ELR (cell line): ENCODE data around the gene DLG2.

Experiments used
- DNase-seq: peaks from one replicate; pipeline ENCODE4 v3.0.0-alpha.2; 2015; ENCODE audit warnings: low read depth

Gene DLG2

DNA sequence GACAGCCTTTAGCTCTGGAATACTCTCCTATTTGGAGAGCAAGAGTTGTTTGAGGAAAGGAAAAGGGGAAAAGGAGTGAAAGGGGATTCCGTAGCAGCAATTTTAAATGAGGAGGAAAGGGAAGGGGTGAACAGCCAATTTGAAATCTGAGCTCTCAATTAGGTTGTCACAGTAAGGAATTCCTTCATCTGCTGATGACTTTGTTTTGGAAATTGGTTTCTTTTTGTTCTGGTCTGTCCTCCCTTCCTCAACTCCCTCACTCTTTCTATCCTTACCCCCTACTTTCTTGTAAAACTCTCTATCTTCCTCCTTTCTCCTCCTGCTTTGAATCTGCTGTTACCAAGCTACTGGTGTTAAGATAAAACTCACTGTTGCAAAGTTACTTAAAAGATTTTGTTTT is 1155.6 kb downstream of the DLG2 start:
- DNase-seq: no peak

DNA sequence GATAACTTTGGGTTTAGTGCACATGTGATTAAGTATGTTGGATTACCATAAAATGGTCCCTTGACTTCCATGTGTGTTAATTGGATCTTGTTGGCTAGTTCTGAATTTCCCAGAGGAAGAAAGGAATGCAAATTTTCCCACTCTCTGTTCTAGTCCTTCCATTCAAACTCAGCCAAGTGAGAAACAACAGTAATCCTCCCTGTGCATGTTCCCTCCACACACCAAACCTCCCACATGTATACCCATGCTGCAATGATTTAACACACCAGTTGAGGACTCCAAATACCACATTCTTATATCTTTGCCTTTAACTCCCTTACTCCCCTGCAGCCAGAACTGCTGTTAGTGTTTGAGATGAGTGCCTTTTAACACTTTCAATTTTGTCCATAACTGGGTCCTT is 1158.9 kb downstream of the DLG2 start:
- no peak for DNase-seq

- DNase-seq: no peak
Measured at GRCh38 chr11:84465040-84465439, 1162.1 kb downstream of the DLG2 start.

DNA sequence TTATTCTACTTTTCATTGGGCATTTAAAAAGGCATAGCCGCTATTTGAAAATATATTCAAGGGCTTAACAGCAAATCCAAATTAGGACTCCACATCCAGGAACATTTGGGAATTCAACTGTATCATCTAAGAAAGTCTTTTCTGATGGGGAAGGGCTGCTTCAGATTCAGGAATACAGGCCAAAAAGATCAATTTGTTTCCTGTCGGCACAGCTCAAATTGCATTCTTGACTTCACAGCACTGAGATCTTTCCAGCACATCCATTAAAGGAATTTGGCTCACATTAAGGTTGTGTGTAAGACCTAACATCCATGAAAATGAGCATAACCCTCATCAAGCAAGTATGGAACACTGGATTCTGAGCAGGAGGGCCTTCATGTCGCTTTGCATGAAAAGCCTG is 1171.5 kb downstream of the DLG2 start:
- no peak for DNase-seq

DNA sequence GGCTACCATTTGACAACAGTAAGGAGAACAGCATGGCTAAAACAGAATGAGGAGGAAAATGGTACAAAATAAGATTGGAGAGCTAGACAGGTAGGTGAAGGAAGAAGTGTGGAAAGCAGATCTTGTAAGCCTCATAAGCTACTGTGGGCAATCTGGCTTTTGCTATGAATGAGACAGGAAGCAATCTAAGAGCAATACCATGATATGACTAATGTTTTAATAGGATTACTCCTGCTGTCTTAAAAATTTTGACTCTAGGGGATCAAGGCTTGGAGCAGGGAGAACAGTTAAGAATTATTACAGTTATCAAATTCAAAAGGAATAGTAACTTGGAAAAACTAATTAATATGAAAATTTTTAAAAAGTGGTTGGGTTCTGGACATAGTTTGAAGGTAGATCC is 1174.9 kb downstream of the DLG2 start:
- DNase-seq: no peak

GRCh38 chr11:84438565-84438964 is 1188.6 kb downstream of the DLG2 start:
- no peak for DNase-seq

DNA sequence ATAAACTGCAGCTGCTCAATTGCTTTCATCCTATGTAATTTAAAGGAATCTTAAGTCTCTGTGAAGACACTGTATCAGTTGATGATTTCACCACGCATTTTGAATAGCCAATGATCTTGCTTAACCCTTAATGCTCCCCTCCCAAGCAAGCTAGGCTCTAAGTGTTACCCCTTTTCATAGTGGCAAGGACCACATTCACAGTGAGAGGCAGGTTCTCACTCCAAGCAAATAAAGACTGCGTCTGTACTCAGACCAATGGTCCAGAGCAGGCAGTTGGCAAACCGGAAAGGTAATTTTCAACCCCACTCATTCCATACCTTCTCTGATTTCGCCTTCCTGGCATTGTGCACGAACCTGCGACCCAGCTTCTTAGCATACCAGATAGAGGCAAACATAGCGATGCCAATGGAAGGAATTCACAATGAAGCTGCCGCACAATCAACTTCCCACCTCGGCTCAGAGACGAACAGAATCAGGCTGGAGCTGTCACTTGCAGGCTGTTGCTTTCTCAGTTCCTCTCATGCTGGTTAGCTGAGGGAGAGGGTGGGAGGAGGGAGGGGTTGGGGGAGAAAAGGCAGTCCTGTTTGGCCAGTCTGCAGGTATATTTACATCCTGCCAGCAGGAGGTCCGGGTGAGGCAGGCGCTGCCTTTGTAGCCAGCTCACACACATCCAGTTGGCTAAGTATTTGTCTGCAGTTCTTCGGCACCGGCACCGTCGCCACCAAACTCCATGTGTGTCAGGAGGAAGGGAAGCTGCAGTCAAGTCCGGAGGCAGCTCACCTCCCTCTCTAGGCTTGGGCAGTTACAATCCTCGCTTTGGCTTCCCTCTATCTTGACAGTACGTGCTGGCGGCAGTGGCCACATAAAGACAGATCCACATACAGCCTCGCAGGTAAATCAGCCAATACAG is 1189.8 kb downstream of the DLG2 start:
- DNase-seq: no peak

GRCh38 chr11:84430661-84431060 is 1196.5 kb downstream of the DLG2 start:
- DNase-seq: no peak

GRCh38 chr11:84425673-84426072 is 1201.5 kb downstream of the DLG2 start:
- DNase-seq: no peak

DNA sequence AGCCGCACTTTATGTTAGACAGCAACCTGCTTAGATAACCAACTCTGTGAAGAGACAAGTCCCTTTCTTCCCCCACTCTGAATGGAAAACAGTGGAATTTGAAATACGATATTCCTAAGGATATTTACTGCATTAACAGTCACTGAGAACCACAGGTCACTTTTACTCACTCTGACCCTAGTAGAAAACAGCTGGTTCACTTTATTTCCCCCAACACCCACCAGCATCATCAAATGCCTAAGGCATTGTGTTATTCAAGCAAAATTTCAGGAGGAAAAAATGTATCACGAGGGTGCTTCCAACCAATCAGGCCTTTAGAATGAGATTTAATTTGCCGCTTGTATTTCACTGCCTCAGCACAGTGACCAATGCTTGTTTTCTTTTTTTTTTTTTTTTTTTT is 1206.9 kb downstream of the DLG2 start:
- DNase-seq: no peak

DNA sequence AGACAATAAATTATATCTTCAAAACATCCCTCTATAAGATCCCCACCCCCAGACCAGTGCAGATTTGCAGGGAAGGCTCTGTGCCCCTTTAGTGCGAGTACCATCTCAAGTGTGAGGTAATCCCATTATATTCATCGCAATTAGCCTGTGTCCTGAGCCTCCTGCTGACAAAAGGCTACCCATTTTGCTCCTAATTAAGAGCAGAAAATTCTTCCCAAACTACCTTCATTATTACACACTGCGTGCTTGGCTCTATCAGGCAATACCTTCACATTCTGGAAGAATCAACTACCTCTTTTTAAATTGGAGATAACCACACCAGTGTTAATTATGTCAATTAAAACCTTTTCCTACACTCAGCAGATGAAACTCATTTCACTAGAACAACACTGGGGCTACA is 1207.5 kb downstream of the DLG2 start:
- no peak for DNase-seq

DNA sequence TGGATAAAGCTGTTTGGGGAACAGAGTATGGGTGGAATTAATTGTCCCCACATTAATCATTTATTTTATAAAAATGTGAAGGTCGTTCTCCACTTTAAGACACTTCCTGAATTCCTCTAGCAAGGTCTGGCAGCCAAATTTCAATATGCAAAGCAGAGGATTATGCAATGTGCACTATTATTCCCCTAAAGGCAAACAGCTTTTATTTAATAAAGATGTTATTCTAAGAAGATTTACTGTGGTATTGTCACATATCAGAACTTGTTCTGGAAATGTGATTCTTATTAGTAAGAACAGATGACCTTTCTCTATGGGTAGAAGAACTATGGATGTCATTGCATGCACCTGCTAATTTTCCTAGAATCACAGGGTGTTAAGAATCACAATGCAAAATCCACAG is 1212.2 kb downstream of the DLG2 start:
- DNase-seq: no peak

DNA sequence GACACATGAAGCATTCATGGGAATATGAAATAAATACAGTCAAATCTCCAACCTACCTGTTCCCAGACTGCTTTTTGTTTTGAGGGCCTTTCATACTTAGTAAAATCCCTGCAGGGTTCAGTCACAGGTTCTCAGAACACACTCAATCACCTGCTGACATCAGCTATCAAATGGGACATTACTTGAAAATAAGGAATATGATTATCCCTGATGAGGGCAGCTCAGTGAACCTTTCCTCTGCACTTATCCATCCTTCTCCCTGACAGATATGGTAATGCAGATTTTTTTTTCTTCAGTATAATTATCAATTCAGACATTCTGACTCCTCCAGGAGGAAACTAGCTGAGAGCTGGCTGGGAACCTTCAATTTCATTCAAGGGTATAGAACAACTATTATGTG is 1213.6 kb downstream of the DLG2 start:
- DNase-seq: no peak

- no peak for DNase-seq
Measured at GRCh38 chr11:84412862-84413261, 1214.3 kb downstream of the DLG2 start.

GRCh38 chr11:84408946-84409411 is 1218.2 kb downstream of the DLG2 start:
- DNase-seq: no peak

GRCh38 chr11:84407091-84407490 is 1220.1 kb downstream of the DLG2 start:
- DNase-seq: no peak

GRCh38 chr11:84398017-84398626 is 1229.0 kb downstream of the DLG2 start:
- DNase-seq: peak; percentile 20

DNA sequence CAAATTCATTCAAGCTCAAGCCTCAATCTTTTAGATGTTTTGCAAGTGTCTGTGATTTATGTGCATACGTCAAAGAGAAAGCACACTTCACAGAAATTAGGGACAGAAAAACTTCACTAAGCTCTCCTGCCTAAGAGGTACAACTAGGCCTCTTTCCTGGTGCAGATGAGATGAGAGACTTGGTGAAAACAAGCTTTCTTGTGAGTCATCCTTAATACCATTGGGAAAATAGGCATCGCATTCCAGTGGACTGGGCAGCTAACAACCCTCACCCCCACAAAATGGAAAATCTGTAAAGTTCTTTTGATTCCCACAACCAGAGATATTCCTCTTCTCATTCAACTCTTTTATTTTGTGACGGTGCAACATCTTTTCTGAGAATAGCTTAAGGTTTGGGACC is 1230.6 kb downstream of the DLG2 start:
- no peak for DNase-seq

- DNase-seq: peak; percentile 3
Measured at GRCh38 chr11:84390441-84391078, 1236.6 kb downstream of the DLG2 start.

GRCh38 chr11:84389696-84390095 is 1237.4 kb downstream of the DLG2 start:
- no peak for DNase-seq

DNA sequence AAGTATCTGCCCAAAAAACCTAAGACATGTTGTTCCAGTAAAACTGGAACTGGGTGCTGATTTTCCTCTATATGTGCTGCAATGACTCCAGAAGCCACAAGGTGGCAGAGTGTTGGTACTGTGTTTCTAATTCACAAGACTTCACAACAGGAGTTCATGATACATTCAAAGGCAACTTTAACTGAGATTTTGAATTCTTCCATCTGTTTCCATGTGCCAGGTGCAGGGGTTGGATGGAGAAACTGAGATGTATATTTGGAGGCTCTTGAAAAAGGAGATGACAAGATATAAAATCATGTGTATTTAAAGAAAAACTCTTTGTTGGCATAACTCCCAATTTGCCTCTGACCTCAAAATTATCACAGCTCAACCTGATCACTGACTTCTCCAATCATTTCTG is 1242.4 kb downstream of the DLG2 start:
- peak; percentile 33 for DNase-seq

DNA sequence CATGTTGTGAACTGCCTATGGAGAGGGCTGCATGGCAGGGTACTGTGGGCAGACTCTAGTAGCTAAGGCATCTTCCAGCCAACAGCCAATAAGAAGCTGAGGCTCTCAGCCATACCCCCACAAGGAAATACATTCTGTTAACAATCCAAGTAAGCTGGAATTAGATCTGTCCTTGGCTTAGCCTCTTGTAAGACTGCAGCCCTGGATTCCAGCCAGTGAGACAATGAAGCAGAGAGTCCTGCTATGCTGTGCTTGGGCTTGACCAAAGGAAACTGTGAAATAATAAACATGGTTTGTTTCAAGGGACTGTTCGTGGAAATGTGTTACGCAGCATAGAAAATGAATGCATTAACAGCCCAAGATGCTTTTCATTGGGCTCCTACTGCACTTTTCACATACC is 1243.6 kb downstream of the DLG2 start:
- DNase-seq: no peak

- DNase-seq: no peak
Measured at GRCh38 chr11:84381666-84382065, 1245.5 kb downstream of the DLG2 start.
